Measurements from ENCODE around the gene PODXL. TPM values are rescaled to one million over a fixed set of nuclear protein-coding genes. Genes with fewer than 3 reads are reported as not detected.

Gene PODXL
- total RNA-seq, 1 experiment from 2014 or later: 37.5 TPM

DNA sequence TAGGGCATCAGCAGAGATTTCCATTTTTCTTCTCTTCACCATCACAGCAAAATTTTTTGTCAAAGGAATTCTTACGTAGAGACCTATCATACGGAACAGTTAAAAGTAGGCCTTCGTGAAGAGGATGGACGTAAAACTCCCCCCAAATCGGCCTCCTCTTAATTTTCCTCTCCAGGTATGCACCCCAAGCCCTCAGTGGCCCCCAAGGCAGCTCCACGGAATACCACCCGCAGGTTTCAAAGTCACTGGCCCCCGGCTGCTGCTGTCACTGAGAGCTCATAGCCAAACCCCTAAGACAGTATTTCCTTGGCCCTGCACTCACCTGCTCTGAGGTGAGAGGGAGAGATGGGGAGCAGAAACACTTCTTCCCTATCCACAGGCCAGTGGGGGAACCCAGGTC is 8.8 kb downstream of the PODXL start:
- Histone ChIP-seq H3K9ac (ENCODE audit: low read length) (no peak overlapping the region), H3K79me2 (ENCODE audit: insufficient read depth, low read length) (peaks cover 37% of the 10 kb centered on the region)

More for the DNA sequence above, 8.8 kb downstream of the PODXL start:
- POLR2A ChIA-PET: no interaction called here
- DNase-seq (ENCODE audit: low read depth, low spot score) (no peak), ATAC-seq (no peak)
- no peaks in the 10 kb centered on the region for H3K9me2 ChIP-seq (ENCODE audit: insufficient read depth)
- H4K20me1 ChIP-seq (ENCODE audit: insufficient read depth): no peaks in the 10 kb centered on the region
- no peak overlapping the region for H2AFZ ChIP-seq (ENCODE audit: low read depth, low read length, poor library complexity, severe bottlenecking)
- TF ChIP-seq RAD21 (IDR thresholded peaks at IDR 0.05; ENCODE audit: low read depth): no peak
- TF ChIP-seq, protein P1, sequence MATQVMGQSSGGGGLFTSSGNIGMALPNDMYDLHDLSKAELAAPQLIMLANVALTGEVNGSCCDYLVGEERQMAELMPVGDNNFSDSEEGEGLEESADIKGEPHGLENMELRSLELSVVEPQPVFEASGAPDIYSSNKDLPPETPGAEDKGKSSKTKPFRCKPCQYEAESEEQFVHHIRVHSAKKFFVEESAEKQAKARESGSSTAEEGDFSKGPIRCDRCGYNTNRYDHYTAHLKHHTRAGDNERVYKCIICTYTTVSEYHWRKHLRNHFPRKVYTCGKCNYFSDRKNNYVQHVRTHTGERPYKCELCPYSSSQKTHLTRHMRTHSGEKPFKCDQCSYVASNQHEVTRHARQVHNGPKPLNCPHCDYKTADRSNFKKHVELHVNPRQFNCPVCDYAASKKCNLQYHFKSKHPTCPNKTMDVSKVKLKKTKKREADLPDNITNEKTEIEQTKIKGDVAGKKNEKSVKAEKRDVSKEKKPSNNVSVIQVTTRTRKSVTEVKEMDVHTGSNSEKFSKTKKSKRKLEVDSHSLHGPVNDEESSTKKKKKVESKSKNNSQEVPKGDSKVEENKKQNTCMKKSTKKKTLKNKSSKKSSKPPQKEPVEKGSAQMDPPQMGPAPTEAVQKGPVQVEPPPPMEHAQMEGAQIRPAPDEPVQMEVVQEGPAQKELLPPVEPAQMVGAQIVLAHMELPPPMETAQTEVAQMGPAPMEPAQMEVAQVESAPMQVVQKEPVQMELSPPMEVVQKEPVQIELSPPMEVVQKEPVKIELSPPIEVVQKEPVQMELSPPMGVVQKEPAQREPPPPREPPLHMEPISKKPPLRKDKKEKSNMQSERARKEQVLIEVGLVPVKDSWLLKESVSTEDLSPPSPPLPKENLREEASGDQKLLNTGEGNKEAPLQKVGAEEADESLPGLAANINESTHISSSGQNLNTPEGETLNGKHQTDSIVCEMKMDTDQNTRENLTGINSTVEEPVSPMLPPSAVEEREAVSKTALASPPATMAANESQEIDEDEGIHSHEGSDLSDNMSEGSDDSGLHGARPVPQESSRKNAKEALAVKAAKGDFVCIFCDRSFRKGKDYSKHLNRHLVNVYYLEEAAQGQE (IDR thresholded peaks at IDR 0.05; ENCODE audit: low read depth): no peak
- no peak for TF ChIP-seq JUND (IDR thresholded peaks at IDR 0.05)
- TF ChIP-seq EZH2 (IDR thresholded peaks at IDR 0.05): no peak
- TF ChIP-seq ZFX (IDR thresholded peaks at IDR 0.05): no peak
- TF ChIP-seq, protein P2, sequence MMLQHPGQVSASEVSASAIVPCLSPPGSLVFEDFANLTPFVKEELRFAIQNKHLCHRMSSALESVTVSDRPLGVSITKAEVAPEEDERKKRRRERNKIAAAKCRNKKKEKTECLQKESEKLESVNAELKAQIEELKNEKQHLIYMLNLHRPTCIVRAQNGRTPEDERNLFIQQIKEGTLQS (IDR thresholded peaks at IDR 0.05): no peak
- TF ChIP-seq ELF1 (IDR thresholded peaks at IDR 0.05; ENCODE audit: borderline replicate concordance, low read depth): no peak
- TF ChIP-seq SP1 (IDR thresholded peaks at IDR 0.05; ENCODE audit: low read depth): no peak
- TF ChIP-seq POLR2AphosphoS5 (IDR thresholded peaks at IDR 0.05; ENCODE audit: low read depth, low read length): no peak
- TF ChIP-seq, protein P3, sequence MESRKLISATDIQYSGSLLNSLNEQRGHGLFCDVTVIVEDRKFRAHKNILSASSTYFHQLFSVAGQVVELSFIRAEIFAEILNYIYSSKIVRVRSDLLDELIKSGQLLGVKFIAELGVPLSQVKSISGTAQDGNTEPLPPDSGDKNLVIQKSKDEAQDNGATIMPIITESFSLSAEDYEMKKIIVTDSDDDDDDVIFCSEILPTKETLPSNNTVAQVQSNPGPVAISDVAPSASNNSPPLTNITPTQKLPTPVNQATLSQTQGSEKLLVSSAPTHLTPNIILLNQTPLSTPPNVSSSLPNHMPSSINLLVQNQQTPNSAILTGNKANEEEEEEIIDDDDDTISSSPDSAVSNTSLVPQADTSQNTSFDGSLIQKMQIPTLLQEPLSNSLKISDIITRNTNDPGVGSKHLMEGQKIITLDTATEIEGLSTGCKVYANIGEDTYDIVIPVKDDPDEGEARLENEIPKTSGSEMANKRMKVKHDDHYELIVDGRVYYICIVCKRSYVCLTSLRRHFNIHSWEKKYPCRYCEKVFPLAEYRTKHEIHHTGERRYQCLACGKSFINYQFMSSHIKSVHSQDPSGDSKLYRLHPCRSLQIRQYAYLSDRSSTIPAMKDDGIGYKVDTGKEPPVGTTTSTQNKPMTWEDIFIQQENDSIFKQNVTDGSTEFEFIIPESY (IDR thresholded peaks at IDR 0.05; ENCODE audit: extremely low read depth, insufficient replicate concordance, low read length): no peak
- TF ChIP-seq EZH2phosphoT487 (IDR thresholded peaks at IDR 0.05; ENCODE audit: borderline replicate concordance): no peak
- no peak for TF ChIP-seq ZNF274 (IDR thresholded peaks at IDR 0.05; ENCODE audit: low read depth, low read length)
- TF ChIP-seq, protein P4, sequence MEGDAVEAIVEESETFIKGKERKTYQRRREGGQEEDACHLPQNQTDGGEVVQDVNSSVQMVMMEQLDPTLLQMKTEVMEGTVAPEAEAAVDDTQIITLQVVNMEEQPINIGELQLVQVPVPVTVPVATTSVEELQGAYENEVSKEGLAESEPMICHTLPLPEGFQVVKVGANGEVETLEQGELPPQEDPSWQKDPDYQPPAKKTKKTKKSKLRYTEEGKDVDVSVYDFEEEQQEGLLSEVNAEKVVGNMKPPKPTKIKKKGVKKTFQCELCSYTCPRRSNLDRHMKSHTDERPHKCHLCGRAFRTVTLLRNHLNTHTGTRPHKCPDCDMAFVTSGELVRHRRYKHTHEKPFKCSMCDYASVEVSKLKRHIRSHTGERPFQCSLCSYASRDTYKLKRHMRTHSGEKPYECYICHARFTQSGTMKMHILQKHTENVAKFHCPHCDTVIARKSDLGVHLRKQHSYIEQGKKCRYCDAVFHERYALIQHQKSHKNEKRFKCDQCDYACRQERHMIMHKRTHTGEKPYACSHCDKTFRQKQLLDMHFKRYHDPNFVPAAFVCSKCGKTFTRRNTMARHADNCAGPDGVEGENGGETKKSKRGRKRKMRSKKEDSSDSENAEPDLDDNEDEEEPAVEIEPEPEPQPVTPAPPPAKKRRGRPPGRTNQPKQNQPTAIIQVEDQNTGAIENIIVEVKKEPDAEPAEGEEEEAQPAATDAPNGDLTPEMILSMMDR (IDR thresholded peaks at IDR 0.05 in 2 of 3, conservative IDR thresholded peaks at IDR 0.05 in 1 of 3; ENCODE audit: borderline replicate concordance in 1 of 3, insufficient read depth in 1 of 3, low read depth in 2 of 3, low read length in 2 of 3): no peak
- TF ChIP-seq, protein P5, sequence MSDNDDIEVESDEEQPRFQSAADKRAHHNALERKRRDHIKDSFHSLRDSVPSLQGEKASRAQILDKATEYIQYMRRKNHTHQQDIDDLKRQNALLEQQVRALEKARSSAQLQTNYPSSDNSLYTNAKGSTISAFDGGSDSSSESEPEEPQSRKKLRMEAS (IDR thresholded peaks at IDR 0.05): no peak
- H3K4me2 ChIP-seq (ENCODE audit: low read length): no peak overlapping the region
- RAD21 ChIA-PET (ENCODE audit: low non-redundant PET in 1 of 2, low total read pairs in 2 of 2, uncharacterized antibody in 2 of 2, unreplicated experiment in 2 of 2): no interaction called here
- H3K27ac ChIP-seq (ENCODE audit: low read depth, low read length): no peak overlapping the region
- peaks cover 44 to 48% of the 10 kb centered on the region in 2 experiments for H3K4me1 ChIP-seq (ENCODE audit: control insufficient read depth in 1 of 2, insufficient read depth in 2 of 2, low read length in 2 of 2)
- BruUV-seq (replicated peaks): no TSS peak
- no peaks in the 10 kb centered on the region for H3K36me3 ChIP-seq (ENCODE audit: control insufficient read depth in 1 of 2, insufficient read depth in 2 of 2, low read length in 2 of 2)
- no peaks in the 10 kb centered on the region for H3K27me3 ChIP-seq (ENCODE audit: insufficient read depth, low read length)
- intact Hi-C loops (cut with micrococcal nuclease): no loop called here
- no peak overlapping the region for H3K4me3 ChIP-seq (replicated peaks in 1 of 2; ENCODE audit: low read depth in 1 of 2, low read length in 2 of 2)
- CTCF ChIA-PET: interaction anchor here (0.8 to 2.0 kb wide), 2 partner anchors 10 to 34 kb away, joined by 3 to 19 read pairs; no protein-coding TSS in a partner anchor
- H3K9me3 ChIP-seq (ENCODE audit: control insufficient read depth in 1 of 2, insufficient read depth in 1 of 2, low read depth in 1 of 2, low read length in 2 of 2): no peaks in the 10 kb centered on the region

Data from HCT116 (cell line).